NCI-H2196 (cell line): ENCODE results near the gene DNAJB6.

Experiments used
- DNase-seq: peaks from one replicate; lab custom pipeline; 2025; ENCODE audit not compliant: unreplicated experiment; lab: John Stamatoyannopoulos, UW

DNAJB6 gene

DNA sequence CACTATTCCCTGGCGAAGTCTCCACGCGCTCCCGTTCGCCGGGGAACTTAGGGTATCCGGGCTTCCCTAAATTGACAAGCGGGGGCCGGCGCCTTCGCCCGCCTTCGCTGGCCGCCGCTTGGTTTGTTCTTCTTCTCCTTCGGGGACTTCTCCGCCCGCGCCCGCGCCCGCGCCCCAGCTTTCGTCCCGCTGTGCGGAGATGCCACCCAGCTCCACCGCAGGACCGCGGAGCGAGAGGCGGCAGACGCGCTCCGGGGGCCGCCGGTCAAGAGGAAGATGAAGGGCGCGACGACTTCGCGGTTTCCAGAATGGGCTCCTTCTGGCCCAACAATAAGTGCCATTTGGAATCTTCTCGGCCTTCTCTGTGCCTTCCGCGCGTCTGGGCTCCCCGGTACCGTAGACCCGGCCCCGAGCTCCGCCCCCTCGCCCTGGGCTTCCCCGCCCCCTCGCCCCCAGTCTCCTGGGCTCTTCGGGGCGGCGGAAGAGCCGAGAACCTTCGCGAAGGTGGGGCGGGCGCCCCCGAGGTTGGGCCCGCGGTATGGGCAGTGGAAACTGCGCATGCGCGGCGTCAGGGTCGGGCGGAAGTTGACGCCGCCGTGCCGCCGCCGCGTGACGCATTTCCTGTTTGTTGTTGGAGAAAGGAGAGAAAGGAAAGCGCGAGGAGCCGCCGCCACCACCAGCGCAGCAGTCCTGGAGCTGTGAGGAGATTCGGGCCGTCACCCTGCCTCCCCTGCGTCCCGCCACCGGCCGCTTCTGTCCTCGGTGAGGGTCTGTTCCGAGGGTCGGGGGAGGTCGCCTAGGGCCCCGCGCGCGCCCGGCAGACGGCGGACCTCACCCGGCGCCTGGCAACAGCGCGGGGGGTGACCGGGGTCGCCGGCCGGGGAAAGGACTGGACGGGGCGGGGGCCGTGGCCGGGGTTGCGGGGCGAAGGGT lies at the start of gene DNAJB6:
Gene DNAJB6, plus strand, starts transcription at position 622 of the 933 bp plus-strand sequence. CDS start 21,569 bp downstream, outside the sequence.
- DNase-seq = peak; percentile 66

DNA sequence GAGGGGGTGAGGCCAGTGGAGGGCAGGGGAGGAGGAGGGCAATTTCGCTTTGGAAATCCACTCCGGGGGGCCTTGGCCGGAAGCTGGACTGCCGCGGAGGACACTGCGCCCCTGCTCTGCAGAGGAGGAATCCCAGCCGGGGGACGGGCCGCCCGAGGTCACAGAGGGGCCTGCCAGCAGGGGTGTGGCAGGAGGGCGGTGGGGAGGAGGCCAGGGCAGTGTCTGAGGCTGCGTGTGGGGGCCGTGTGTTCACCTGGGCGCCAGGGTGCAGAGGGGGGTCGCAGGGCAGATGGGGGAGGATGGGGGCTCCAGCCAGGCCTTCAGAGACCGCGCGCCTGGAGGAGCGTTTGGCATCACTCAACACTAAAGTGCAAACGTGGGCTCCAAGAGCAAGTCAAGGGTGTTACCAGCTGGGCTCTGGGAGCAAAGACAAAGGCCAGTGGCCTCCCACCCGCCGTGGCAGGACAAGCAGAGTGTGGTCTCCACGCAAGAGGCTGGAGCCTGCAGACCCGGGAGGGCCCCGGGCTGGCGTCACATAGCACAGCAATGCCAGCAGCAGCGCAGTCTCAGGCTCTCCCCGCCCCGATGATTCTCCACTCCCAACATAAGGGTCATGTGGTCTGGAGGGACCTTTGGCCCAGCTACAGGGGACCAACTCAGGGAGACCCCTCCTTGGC lies 45.3 kb upstream of the DNAJB6 start:
- DNase-seq = no peak

DNA sequence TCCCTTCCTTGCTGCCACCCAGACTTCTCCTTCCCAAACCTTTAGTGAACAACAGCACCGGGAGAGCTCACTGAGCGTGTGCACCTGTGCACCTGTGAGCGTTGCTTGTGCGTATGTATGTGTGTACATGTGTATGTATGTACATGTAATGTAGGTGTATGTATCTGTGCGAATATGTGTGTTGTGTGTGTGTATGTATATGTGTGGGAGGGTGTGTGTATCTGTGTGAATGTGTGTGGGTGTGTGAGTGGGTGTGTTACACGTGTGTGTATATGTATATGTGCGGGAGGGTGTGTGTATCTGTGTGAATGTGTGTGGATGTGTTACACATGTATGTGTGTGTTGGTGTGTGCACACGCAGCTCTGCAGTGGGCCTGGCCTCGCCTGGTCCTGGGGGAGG lies 44.5 kb upstream of the DNAJB6 start:
- DNase-seq = no peak

DNA sequence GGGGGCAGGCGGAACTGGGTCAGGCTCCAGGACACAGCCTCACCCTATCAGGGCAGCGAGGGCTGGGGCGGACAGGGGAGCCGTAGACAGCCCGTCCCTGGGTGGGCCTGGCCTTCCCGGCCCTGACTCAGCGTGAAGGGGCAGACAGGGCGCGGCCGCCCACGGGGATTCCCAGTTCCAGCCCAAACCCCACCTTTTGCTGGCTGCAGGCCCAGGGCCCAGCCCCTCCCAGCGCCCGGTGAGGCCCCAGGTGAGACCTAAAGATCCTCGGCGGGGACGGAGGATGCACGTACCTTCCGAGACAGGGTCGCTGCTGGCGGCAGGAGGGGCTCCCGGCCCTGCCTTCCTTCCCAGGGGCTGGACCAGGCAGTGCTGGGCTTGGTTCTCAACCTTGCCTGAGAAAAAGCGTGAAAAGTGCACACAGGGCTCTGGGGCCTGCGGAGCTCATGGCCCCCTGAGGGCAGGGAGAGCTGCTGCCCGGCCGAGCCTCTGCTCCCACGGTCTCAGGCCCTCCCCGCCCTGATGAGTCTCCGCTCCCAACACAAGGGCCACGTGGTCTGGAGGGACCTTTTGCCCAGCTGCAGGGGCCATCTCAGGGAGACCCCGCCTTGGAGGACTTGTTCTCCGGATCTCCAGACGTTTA lies 43.9 kb upstream of the DNAJB6 start:
- DNase-seq = no peak

DNA sequence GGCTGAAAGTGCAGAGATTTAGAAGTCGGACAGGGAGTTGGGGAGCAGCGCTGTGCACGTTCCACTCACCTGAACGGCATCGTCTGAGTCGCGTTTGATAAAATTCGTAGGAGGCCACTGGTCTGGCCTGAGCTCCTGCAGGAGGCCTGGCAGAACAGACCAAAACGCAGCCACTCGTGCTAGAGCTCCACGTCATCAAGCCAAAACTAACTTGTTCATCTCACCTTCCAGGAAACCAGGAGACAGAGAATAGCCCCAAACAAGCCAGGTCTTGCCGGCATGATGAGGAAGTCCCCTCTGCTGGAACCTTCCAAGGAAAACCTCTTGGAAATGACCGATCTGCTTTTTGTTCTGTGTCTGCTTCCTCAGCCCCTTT lies 43.4 kb upstream of the DNAJB6 start:
- no peak for DNase-seq

DNA sequence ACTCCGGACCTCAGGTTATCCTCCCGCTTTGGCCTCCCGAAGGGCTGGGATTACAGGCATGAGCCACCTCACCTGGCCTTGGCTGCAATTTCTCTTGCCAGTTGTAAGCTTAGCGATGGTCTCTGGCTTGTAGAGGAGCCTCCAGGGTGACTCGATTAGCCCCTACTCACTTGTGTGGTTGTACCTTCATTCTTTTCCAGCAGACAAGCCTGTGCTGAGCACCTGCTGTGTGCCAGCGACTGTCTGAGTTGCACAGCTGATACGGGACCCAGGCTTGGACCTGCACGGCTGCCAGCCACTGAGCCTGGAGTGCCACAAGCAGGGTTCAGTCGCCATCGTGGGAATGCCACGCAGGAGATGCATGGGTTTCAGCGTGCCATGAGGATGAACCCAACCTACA lies 42.0 kb upstream of the DNAJB6 start:
- DNase-seq = no peak

DNA sequence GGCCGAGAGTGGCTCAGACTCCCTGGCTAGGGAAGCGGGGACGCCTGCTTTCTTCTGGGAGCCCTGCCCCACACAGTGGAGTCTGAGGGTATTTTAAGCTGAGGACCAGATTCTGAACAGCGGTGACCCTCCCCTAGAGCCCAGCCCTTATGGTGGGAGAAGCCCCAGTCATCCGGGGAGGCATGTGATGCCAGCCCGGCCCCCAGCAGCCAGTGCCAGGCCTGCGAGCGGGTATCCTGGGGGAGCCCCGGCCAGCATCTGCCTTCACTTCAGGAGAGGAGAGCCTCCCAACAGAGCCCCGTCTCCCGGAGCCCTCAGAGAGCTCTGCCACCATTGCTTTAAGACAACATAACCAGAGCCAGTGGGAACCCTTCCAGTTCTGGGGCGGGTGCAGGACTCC lies 41.5 kb upstream of the DNAJB6 start:
- no peak for DNase-seq

DNA sequence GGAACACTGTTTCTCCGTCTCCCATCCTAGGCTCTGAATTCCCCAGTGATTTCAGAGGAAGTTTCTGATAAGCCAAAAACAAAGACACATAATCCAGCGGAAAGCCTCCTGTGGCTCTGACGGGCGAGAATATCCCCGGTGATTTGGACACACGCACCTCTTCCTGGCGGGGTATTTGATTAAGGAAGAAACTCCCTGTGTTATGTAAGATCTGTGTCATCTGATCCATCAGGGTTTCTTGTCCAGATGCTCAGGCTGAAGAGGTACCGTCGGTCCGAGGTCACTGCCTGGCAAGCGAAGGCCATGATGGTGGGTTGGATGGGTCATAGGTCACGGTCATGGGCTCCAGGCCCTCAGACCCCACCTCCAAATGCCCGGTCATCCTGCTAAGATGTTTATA lies 39.6 kb upstream of the DNAJB6 start:
- DNase-seq = no peak

DNA sequence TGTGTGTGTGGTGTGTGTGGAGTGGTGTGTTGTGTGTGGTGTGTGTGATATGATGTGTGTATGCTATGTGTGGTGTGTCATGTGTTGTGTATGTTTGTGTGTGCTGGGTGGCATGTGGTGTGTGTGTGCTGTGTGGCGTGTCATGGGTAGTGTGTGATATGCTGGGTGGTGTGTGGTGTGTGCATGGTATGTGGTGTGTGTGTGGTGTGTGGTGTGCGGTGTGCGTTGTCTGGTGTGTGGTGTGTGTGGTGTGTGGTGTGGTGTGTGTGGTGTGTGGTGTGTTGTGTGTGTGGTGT lies 37.5 kb upstream of the DNAJB6 start:
- no peak for DNase-seq

DNA sequence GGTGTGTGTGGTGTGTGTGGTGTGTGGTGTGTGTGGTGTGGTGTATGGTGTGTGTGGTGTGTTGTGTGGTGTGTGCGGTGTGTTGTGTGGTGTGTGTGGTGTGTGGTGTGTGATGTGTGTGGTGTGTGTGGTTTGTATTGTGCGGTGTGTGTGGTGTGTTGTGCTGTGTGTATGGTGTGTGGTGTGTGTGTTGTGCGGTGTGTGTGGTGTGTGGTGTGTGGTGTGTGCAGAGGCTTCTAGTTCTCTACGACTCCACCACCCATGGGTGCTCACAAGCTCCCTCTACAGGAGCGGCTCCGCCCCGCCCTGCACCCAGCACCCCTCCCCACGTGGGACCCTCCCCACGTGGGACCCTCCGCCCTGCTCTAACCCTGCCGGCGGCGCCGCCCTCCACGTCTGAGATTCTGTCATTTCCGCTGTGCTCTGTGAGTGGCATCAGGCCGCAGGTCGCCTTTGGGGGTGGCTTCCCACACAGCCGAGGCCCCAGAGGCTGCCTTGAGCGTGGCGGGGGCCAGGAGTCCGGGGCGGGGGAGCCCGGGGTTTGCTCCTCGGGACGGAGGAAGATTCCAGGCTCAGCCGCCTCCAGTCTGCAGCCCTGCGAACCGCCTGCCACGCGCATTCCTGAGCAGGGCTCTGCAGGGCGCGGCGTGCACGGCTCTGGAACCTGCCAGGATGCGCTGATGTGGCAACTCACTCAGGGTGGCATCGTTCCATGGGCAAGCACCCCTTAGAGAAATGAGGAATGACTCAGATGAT lies 37.0 kb upstream of the DNAJB6 start:
- no peak for DNase-seq

DNA sequence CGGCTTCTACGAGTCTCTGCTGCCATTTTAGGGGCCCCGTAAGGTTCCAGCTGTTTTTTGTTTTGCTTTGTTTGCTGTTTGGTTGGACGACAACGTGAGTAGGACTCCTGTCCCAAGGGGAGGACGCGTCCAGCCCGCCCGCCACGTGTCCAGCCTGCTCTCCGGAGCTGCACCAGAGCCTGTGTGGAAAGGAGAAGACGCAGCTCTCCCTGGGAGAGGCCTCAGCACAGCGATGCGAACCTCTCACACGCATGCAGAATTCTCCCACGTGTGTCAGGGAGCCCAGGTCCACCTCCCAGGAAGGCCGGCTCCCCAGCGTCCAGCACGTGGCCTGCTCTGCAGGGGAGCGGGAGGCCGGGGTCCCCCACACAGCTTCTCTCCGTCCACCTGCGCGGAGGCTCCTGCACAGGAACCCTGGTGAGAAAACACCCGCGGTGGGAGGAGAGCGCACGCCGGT lies 36.4 kb upstream of the DNAJB6 start:
- DNase-seq = no peak

DNA sequence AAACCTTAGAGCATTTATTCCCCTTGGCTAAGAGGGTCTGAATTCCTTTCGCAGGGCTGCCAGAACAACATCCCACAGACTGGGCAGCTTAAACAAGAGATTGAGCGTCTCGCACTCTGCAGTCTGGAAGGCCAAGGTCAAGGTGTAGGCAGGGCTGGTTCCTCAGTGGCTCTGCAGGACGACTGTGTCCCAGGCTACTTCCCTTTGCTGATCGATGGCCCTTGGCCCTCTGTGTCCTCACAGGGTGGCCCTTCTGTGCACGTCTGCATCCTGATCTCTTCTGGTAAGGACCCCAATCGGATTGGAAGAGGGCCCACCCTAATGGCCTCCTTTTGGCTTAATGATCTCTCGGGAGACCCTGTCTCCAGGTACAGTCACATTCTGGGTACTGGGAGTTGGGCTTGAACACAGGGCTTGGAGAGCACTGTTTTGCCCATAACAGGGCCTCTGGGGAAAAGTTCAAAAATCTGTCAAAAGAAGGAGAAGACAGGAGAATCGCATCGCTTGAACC lies 35.1 kb upstream of the DNAJB6 start:
- DNase-seq = no peak

DNA sequence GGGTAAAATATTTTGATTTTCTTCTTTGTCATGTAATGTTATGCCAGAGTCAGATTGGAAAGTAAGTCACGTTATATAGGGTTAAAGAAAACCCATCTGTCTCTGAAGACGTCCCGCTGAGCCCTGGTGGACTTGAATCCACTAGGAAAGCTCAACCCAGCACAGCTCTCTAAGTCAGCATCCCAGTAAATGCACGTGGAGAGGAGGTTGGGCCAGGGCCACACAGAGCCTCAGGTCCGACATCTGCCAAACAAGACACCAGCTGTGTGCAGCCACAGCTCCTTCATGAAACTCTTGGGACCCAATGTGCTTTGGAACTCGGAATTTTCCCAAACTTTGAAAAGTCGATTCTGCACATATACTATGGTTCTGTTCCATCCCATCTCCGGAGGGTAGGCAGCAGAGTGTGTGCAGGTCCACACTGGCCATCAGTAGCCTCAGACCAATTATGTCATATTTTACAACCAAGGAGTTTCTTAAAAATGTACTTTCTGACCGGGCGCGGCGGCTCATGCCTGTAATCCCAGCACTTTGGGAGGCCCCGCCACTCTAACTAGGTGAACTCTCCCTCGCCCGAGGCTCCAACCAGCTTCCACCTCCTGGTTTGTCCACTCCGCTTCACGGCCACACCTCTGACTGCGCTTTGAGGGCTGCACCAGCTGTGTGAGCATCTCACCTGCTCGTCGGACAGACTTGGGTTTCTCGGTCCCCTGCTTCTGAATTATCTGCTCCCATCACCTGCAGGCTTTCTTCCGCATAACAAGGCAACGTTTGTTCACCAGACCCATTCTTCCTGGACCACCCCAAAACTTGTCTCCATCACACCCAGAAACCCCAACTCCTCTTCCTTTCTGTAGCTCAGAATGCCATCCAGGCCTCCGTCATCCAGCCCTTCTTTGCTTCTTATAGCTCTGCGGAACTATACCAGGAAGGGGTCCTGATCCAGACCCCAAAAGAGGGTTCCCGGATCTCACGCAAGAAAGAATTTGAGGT lies 29.7 kb upstream of the DNAJB6 start:
- no peak for DNase-seq

DNA sequence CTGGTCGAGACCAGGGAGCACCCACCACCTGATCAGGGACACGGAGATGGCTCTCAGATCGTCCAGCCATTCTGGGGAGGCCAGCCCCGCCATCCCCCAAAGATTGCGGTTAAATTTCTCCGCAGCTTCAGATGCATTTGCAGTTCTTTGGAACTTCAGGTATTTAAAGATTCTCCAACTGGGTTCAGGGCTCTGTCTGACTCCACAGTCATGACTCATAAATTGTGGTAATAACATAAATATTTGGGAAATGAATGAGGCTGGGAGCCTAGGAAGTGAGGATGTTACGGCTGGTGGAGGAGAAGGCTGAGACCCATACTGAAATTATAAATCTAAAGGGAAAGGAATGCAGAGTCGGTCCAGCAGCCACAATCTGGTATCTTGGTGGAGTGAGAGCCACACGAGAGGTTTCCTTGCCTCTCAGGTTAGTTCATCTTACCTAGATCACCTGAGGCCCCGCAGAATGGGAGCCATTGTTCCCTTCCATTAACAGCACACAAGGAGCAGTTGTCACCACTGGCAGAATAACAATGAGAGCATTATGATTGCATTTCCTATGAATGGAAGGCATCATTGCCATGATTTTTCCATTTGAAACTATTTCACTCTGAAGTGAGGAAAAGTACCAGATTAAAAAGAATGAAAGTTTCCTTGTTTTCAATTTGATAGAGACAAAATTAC lies 26.7 kb upstream of the DNAJB6 start:
- no peak for DNase-seq

DNA sequence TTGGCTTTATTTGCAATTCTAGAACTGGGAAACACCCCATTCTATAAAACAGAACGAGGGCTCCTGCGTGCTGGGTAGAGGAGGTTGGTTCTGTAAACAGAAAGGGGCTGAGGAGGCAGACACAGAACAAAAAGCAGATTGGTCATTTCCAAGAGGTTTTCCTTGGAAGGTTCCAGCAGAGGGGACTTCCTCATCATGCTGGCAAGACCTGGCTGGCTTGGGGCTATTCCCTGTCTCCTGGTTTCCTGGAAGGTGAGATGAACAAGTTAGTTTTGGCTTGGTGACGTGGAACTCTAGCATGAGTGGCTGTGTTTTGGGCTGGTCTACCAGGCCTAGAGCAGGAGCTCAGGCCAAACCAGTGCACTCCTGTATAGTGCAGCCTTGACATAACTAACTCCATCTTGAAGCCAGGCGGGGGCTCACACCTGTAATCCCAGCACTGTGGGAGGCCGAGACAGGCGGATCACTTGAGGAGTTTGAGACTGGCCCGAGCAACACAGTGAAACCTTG lies 26.1 kb upstream of the DNAJB6 start:
- DNase-seq = no peak

DNA sequence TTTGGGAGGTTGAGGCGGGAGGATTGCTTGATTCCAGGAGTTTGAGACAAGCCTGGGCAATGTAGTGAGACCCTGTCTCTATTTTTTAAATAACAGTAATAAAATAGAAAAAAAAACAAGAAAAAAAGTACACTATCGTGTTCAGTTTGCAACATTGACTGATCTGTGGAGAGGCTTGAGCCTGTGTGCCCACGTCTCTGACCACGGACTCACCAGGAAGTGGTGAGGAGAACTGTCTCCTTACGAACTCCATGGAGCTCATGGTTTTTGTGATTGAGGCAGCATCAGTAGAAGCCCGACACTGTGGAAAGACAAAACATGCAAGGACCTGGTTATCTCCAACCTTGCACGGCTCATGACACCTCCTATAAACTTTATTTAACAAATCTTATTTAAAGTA lies 23.9 kb upstream of the DNAJB6 start:
- DNase-seq = no peak

DNA sequence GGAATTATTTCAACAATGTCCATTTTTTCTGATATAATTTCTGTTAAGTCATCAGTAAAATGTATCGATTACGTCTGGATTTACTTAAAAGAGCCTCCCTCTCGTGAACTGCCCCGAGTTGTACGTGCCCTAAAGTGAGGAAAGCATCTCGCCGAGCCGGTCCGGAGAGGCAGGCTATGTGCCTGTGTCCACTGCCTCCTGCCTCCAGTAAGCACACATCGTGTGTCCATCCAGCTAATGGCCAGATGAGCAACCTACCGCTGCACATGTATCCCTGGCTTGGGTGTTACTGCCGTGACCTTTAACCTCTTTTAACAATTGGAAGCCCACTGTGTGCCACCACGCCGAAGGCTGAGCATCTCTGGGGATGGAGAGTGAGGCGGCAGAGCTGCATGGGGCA lies 23.2 kb upstream of the DNAJB6 start:
- no peak for DNase-seq

DNA sequence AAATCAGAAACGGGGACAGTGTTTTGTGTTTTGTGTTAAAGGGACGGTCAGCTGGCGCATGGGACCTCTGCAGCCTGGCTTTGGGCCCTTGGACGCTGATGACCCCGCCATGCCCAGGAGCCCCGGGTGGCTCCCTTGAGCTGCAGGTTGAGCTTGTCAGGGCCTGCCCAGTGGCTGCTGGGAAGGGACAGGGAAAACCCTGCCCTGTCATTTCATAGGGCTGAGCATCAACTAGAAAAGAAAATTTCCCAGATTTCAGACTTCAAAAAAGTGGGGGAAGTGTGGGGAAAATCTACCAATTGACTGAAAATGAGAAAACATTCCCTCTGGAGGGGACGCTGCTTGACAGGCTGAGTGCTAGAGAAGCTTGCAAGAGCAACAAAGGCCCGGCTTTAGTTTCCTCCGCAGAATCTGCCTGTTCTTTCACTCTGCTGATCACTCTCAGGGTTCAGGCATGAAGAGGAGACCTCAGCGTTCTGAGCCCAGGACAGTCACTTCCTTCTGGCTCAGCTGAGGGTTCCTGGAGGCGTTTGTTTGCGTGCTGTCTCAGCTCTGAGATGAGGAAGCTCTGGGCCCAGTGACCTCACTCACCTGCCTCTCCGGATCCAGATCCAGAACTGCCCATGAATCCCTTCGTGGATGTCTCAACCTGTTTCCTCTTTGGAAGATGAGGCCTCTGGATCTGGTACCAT lies 18.6 kb upstream of the DNAJB6 start:
- no peak for DNase-seq

DNA sequence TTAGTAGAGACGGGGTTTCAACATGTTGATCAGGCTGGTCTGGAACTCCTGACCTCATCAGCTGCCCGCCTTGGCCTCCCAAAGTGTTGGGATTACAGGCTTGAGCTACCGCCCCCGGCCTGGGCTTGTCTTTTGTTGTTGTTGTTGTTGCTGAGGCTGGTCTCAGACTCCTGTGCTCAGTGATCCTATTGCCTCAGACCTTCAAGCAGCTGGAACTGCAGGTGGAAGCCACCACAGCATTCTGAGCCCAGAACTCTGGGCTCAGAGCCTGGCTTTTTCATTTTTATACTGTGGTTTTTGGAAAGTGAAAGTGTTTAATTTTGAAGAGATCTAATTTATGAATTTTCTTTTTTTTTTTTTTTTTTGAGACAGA lies 16.2 kb upstream of the DNAJB6 start:
- DNase-seq = no peak
